CD4-positive, alpha-beta T cell treated with Interleukin-21 for 1 hour (primary cell): ENCODE data around the gene ZIC2.
"Not testable (repeated sequence)": the region's sequence is repeated elsewhere in the genome, so short reads cannot be mapped to it uniquely, and the experiment has no call there.

Experiments
- DNase-seq: peaks from one replicate; pipeline ENCODE4 v3.0.0-alpha.2; 2020

Gene ZIC2

GRCh38 chr13:100032642-100033041 is 51.1 kb downstream of the ZIC2 start:
- DNase-seq, result not testable (repeated sequence)

DNA sequence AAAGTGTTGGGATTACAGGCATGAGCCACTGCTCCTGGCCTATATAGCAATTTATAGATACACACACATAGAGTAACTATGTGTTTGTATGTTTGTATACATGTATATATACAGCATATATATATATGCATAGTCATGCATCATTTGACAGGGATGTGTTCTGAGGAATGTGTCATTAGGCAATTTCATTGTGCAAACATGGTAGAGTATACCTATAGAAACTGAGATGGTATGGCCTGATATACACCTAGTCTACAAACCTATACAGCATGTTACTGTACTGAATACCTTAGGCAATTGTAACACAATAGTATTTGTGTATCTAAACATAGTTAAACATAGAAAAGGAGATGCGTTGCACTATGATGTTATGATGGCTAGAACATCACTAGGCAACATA is 54.4 kb downstream of the ZIC2 start:
- DNase-seq, result no peak
